ENCODE data around the gene CADM2. TPM values are rescaled to one million over a fixed set of nuclear protein-coding genes. Genes with fewer than 3 reads are reported as not detected.
"Not testable (repeated sequence)": the region's sequence is repeated elsewhere in the genome, so short reads cannot be mapped to it uniquely, and the experiment has no call there.

The CADM2 gene
- total and polyA plus RNA-seq, 9 donors = 1.8 to 4.5 (median 3.5) TPM

- H3K4me3 ChIP-seq (ENCODE audit: low read length); H3K27me3 ChIP-seq (ENCODE audit: control insufficient read depth, insufficient read depth, low read length); H3K27ac ChIP-seq (ENCODE audit: low read length); H3K36me3 ChIP-seq (ENCODE audit: control insufficient read depth, insufficient read depth, low read length); H3K9me3 ChIP-seq (replicated peaks; ENCODE audit: control insufficient read depth, low read depth, low read length); DNase-seq; H3K4me1 ChIP-seq (ENCODE audit: control insufficient read depth, insufficient read depth, low read length): not testable (repeated sequence)
- 88% methylated on average over 11 of the region's 13 CpGs for WGBS (ENCODE audit: insufficient coverage)
Measured at GRCh38 chr3:85132864-85133263, 174.1 kb downstream of the CADM2 start.

GRCh38 chr3:85133691-85134420 is 175.1 kb downstream of the CADM2 start:
- not testable (repeated sequence) for DNase-seq; H3K4me3 ChIP-seq (ENCODE audit: low read length); H3K27me3 ChIP-seq (ENCODE audit: control insufficient read depth, insufficient read depth, low read length); H3K4me1 ChIP-seq (ENCODE audit: control insufficient read depth, insufficient read depth, low read length); H3K36me3 ChIP-seq (ENCODE audit: control insufficient read depth, insufficient read depth, low read length); H3K27ac ChIP-seq (ENCODE audit: low read length); H3K9me3 ChIP-seq (replicated peaks; ENCODE audit: control insufficient read depth, low read depth, low read length)
- 97% methylated on average over 9 of the region's 57 CpGs for WGBS (ENCODE audit: insufficient coverage)

- Histone ChIP-seq H3K9me3 (replicated peaks; ENCODE audit: control insufficient read depth, low read depth, low read length) (no peaks in the 10 kb centered on the region), H3K36me3 (ENCODE audit: control insufficient read depth, insufficient read depth, low read length) (no peaks in the 10 kb centered on the region), H3K4me3 (ENCODE audit: low read length) (no peak overlapping the region), H3K27me3 (ENCODE audit: control insufficient read depth, insufficient read depth, low read length) (no peaks in the 10 kb centered on the region), H3K27ac (ENCODE audit: low read length) (no peak overlapping the region), H3K4me1 (ENCODE audit: control insufficient read depth, insufficient read depth, low read length) (no peaks in the 10 kb centered on the region)
- no peak for DNase-seq
- 83% methylated on average over 1 of the region's 3 CpGs for WGBS (ENCODE audit: insufficient coverage)
Measured at GRCh38 chr3:85142626-85143025, 183.8 kb downstream of the CADM2 start.

- H3K9me3 ChIP-seq (replicated peaks; ENCODE audit: control insufficient read depth, low read depth, low read length) = no peaks in the 10 kb centered on the region
- no peaks in the 10 kb centered on the region for H3K36me3 ChIP-seq (ENCODE audit: control insufficient read depth, insufficient read depth, low read length)
- no peak overlapping the region for H3K4me3 ChIP-seq (ENCODE audit: low read length)
- no peaks in the 10 kb centered on the region for H3K27me3 ChIP-seq (ENCODE audit: control insufficient read depth, insufficient read depth, low read length)
- no peak overlapping the region for H3K27ac ChIP-seq (ENCODE audit: low read length)
- H3K4me1 ChIP-seq (ENCODE audit: control insufficient read depth, insufficient read depth, low read length) = no peaks in the 10 kb centered on the region
- DNase-seq = peak; percentile 72
- 43% methylated on average over 2 of the region's 3 CpGs for WGBS (ENCODE audit: insufficient coverage)
Measured at GRCh38 chr3:85148036-85148435, 189.2 kb downstream of the CADM2 start.

GRCh38 chr3:85151555-85151954 is 192.8 kb downstream of the CADM2 start:
- no peak for DNase-seq
- no peak overlapping the region for H3K27ac ChIP-seq (ENCODE audit: low read length)
- no CpG with 5 or more reads among the region's 1 CpG for WGBS (ENCODE audit: insufficient coverage)

GRCh38 chr3:85153279-85153678 is 194.5 kb downstream of the CADM2 start:
- H3K27me3 ChIP-seq (ENCODE audit: control insufficient read depth, insufficient read depth, low read length); DNase-seq: not testable (repeated sequence)
- WGBS (ENCODE audit: insufficient coverage) = 97% methylated on average over 3 of the region's 7 CpGs

More at GRCh38 chr3:85151555-85151954, 192.8 kb downstream of the CADM2 start:
- Histone ChIP-seq H3K4me3 (ENCODE audit: low read length) (no peak overlapping the region), H3K27me3 (ENCODE audit: control insufficient read depth, insufficient read depth, low read length) (no peaks in the 10 kb centered on the region), H3K36me3 (ENCODE audit: control insufficient read depth, insufficient read depth, low read length) (no peaks in the 10 kb centered on the region), H3K4me1 (ENCODE audit: control insufficient read depth, insufficient read depth, low read length) (no peaks in the 10 kb centered on the region), H3K9me3 (replicated peaks; ENCODE audit: control insufficient read depth, low read depth, low read length) (no peaks in the 10 kb centered on the region)

GRCh38 chr3:85159376-85159775 is 200.6 kb downstream of the CADM2 start:
- no peak overlapping the region for H3K4me3 ChIP-seq (ENCODE audit: low read length)
- H3K27me3 ChIP-seq (ENCODE audit: control insufficient read depth, insufficient read depth, low read length) = no peaks in the 10 kb centered on the region
- 52% methylated on average over 2 of the region's 5 CpGs for WGBS (ENCODE audit: insufficient coverage)
- H3K36me3 ChIP-seq (ENCODE audit: control insufficient read depth, insufficient read depth, low read length) = no peaks in the 10 kb centered on the region
- no peaks in the 10 kb centered on the region for H3K9me3 ChIP-seq (replicated peaks; ENCODE audit: control insufficient read depth, low read depth, low read length)
- H3K4me1 ChIP-seq (ENCODE audit: control insufficient read depth, insufficient read depth, low read length) = no peaks in the 10 kb centered on the region
- H3K27ac ChIP-seq (ENCODE audit: low read length) = no peak overlapping the region
- no peak for DNase-seq

More at GRCh38 chr3:85153279-85153678, 194.5 kb downstream of the CADM2 start:
- H3K4me3 ChIP-seq (ENCODE audit: low read length); H3K36me3 ChIP-seq (ENCODE audit: control insufficient read depth, insufficient read depth, low read length); H3K4me1 ChIP-seq (ENCODE audit: control insufficient read depth, insufficient read depth, low read length); H3K27ac ChIP-seq (ENCODE audit: low read length); H3K9me3 ChIP-seq (replicated peaks; ENCODE audit: control insufficient read depth, low read depth, low read length): not testable (repeated sequence)

GRCh38 chr3:85161544-85161943 is 202.8 kb downstream of the CADM2 start:
- H3K9me3 ChIP-seq (replicated peaks; ENCODE audit: control insufficient read depth, low read depth, low read length) = no peaks in the 10 kb centered on the region
- no peak overlapping the region for H3K27ac ChIP-seq (ENCODE audit: low read length)
- no peak for DNase-seq
- 91% methylated on average over 4 of the region's 7 CpGs for WGBS (ENCODE audit: insufficient coverage)
- no peaks in the 10 kb centered on the region for H3K27me3 ChIP-seq (ENCODE audit: control insufficient read depth, insufficient read depth, low read length)
- H3K36me3 ChIP-seq (ENCODE audit: control insufficient read depth, insufficient read depth, low read length) = no peaks in the 10 kb centered on the region
- no peak overlapping the region for H3K4me3 ChIP-seq (ENCODE audit: low read length)
- no peaks in the 10 kb centered on the region for H3K4me1 ChIP-seq (ENCODE audit: control insufficient read depth, insufficient read depth, low read length)

- H3K27me3 ChIP-seq (ENCODE audit: control insufficient read depth, insufficient read depth, low read length) = no peaks in the 10 kb centered on the region
- DNase-seq = no peak
- no peak overlapping the region for H3K4me3 ChIP-seq (ENCODE audit: low read length)
- H3K36me3 ChIP-seq (ENCODE audit: control insufficient read depth, insufficient read depth, low read length) = no peaks in the 10 kb centered on the region
- H3K27ac ChIP-seq (ENCODE audit: low read length) = no peak overlapping the region
- no peaks in the 10 kb centered on the region for H3K4me1 ChIP-seq (ENCODE audit: control insufficient read depth, insufficient read depth, low read length)
- H3K9me3 ChIP-seq (replicated peaks; ENCODE audit: control insufficient read depth, low read depth, low read length) = no peaks in the 10 kb centered on the region
- 86% methylated on average over 1 of the region's 1 CpG for WGBS (ENCODE audit: insufficient coverage)
Measured at GRCh38 chr3:85162905-85163304, 204.1 kb downstream of the CADM2 start.

GRCh38 chr3:85164436-85164835 is 205.6 kb downstream of the CADM2 start:
- Histone ChIP-seq H3K4me1 (ENCODE audit: control insufficient read depth, insufficient read depth, low read length) (no peaks in the 10 kb centered on the region), H3K9me3 (replicated peaks; ENCODE audit: control insufficient read depth, low read depth, low read length) (no peaks in the 10 kb centered on the region), H3K4me3 (ENCODE audit: low read length) (no peak overlapping the region), H3K27me3 (ENCODE audit: control insufficient read depth, insufficient read depth, low read length) (no peaks in the 10 kb centered on the region), H3K36me3 (ENCODE audit: control insufficient read depth, insufficient read depth, low read length) (no peaks in the 10 kb centered on the region), H3K27ac (ENCODE audit: low read length) (no peak overlapping the region)
- no peak for DNase-seq
- WGBS (ENCODE audit: insufficient coverage) = no CpG with 5 or more reads among the region's 1 CpG

- no peak overlapping the region for H3K27ac ChIP-seq (ENCODE audit: low read length)
- no peak for DNase-seq
- no peaks in the 10 kb centered on the region for H3K9me3 ChIP-seq (replicated peaks; ENCODE audit: control insufficient read depth, low read depth, low read length)
- WGBS (ENCODE audit: insufficient coverage) = no CpG with 5 or more reads among the region's 1 CpG
- no peaks in the 10 kb centered on the region for H3K4me1 ChIP-seq (ENCODE audit: control insufficient read depth, insufficient read depth, low read length)
- no peaks in the 10 kb centered on the region for H3K36me3 ChIP-seq (ENCODE audit: control insufficient read depth, insufficient read depth, low read length)
- H3K4me3 ChIP-seq (ENCODE audit: low read length) = no peak overlapping the region
- no peaks in the 10 kb centered on the region for H3K27me3 ChIP-seq (ENCODE audit: control insufficient read depth, insufficient read depth, low read length)
Measured at GRCh38 chr3:85167576-85167975, 208.8 kb downstream of the CADM2 start.

Data from muscle of leg (tissue), 11 donors.